SK-N-SH (cell line): ENCODE measurements around the gene IRX6.

Experiments
- CTCF ChIP-seq: fragments of 200-600 bp; sonication (generic); IDR thresholded peaks from 2 replicates; pipeline ENCODE4 v1.6.1; 2017; ENCODE audit warnings: antibody characterized with exemption, mild to moderate bottlenecking, moderate library complexity
- EP300 ChIP-seq, 2 experiments: IDR thresholded peaks; 2 replicates each; pipeline versions ENCODE4 v1.4.0 to v1.6.1; 2012; ENCODE audit warnings: borderline replicate concordance in 1 of 2, low read depth in 1 of 2, low read length in 1 of 2
- FOXJ3 ChIP-seq: sonication (generic); formaldehyde crosslinking; IDR thresholded peaks from 2 replicates; pipeline ENCODE4 v1.5.1; 2020; ENCODE audit warnings: mild to moderate bottlenecking, missing genetic modification reagents
- JUND ChIP-seq: IDR thresholded peaks from 2 replicates; pipeline ENCODE4 v1.4.0; 2012
- POLR2AphosphoS5 ChIP-seq: IDR thresholded peaks from 2 replicates; pipeline ENCODE4 v1.6.1; 2012; ENCODE audit warnings: low read depth, low read length
- RFX5 ChIP-seq: IDR thresholded peaks from 2 replicates; pipeline ENCODE4 v1.6.1; 2012; ENCODE audit warnings: mild to moderate bottlenecking, improper control_type of control experiment, low read length
- TAF1 ChIP-seq: IDR thresholded peaks from 2 replicates; pipeline ENCODE4 v1.6.1; 2012; ENCODE audit warnings: low read depth, mild to moderate bottlenecking, low read length, moderate library complexity, borderline replicate concordance

- TF ChIP-seq CTCF = no peak
- no peak for TF ChIP-seq TAF1
- no peak for TF ChIP-seq JUND
- TF ChIP-seq RFX5 = no peak
- no peak for TF ChIP-seq POLR2AphosphoS5
- TF ChIP-seq EP300 (IDR thresholded peaks at IDR 0.05; ENCODE audit: borderline replicate concordance in 1 of 2, low read depth in 1 of 2, low read length in 1 of 2) = no peak
- no peak for TF ChIP-seq FOXJ3 (CRISPR knock-in tag)
Observed at GRCh38 chr16:55301385-55302008, 22.5 kb upstream of the IRX6 start.
